Stimulated activated CD4-positive, alpha-beta T cell treated with anti-CD3 and anti-CD28 coated beads, TNF-alpha, amount 100 ng/mL, for 1 hour (primary cell): ENCODE measurements around the gene EDARADD.
"Not testable (repeated sequence)": the region's sequence is repeated elsewhere in the genome, so short reads cannot be mapped to it uniquely, and the experiment has no call there.

Experiments
- DNase-seq, 3 donors: peaks; one replicate each; pipeline ENCODE4 v3.0.0-alpha.2; 2020; ENCODE audit warnings: low read depth in 3 of 3, low spot score in 1 of 3

Gene EDARADD

GRCh38 chr1:236393681-236394481 lies at the start of gene EDARADD:
Gene EDARADD, plus strand, starts transcription at chr1:236394286. Its CDS starts 159 bp downstream, at chr1:236394445.
- DNase-seq: no peak

DNA sequence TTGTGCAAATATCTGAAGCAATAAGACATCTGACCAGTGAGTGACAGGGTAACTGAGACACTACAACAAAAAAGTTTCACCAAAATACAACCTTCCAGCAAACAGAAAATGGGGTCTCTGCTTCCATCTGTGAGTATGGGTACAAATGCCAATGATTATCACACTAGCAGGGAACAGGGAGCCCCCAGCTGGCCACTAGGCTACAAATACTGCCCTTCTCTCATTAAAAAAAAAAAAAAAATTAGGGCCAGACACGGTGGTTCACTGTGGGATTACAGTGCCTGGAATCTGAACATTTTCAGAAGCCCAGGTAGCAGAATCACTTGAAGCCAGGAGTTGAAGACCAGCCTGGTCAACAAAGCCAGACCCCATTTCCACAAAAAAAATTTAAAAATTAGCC lies 48.4 kb upstream of the EDARADD start:
- no peak for DNase-seq

GRCh38 chr1:236348071-236348470 lies 46.0 kb upstream of the EDARADD start:
- no peak for DNase-seq

DNA sequence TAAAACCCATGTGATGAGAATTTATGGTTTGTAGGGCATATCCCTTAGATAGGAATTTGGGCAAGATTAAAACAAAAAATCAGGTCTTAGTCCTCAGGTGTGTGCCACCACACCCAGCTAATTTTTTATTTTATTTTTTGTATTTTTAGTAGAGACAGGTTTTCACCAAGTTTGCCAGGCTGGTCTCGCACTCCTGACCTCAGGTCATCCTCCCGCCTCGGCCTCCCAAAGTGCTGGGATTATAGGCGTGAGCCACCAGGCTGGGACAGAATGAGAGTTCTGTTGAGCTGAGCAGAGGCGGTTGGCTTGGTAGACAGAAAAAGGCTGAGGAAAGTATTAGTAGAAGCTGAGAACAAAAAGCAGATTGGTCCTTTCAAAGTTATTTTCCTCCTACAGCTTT lies 43.8 kb upstream of the EDARADD start:
- no peak for DNase-seq

DNA sequence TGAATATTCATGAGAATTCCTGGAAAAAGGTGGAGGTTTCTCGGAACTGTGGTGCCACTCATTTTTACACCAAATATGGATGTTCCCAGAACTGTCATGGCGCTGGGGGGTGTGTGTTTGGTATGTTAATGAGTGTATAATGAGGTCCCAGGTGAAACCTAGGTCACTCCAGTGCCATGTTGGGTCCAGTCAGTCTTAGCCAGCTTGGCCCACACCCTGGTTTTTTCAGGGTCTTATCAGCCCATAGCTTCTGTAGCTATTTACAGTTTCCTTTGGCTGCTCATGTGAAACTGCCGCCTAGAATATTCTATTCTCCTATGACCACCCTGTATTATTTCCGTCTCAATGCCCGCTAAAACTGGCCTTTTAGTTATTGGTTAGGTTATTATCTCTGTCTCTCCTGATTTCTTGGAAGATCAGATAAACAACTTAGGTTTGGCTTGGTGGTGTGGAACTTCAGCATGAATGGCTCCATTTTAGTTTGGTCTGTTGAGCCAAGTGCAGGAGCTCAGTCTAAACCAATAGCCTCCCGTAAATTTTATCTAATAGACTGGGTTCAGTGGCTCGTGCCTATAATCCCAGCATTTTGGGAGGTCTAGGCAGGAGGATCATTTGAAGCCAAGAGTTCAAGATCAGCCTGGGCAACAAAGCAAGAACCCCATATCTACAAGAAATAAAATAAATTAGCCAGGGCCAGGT lies 42.1 kb upstream of the EDARADD start:
- no peak for DNase-seq

- not testable (repeated sequence) for DNase-seq
Measured at GRCh38 chr1:236352747-236353146, 41.3 kb upstream of the EDARADD start.

DNA sequence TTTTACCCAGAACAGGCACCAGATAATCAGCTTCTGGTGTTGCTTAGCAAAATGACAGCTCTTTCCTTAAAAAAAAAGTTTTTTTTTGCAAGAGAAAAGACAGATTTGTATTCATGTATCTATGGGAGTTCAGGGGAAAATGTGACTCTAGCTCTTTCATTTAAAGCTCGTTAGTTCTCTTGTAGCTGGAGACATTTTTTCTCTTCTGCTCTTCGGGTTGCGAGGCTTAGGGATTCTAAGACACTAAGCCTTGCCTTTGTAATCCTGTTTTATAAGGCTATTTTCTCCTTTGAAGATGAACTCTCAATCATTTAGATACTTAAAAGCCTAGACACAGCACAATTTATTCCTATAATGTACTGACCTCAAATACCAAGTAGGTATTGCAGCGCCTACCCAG lies 40.3 kb upstream of the EDARADD start:
- no peak for DNase-seq

DNA sequence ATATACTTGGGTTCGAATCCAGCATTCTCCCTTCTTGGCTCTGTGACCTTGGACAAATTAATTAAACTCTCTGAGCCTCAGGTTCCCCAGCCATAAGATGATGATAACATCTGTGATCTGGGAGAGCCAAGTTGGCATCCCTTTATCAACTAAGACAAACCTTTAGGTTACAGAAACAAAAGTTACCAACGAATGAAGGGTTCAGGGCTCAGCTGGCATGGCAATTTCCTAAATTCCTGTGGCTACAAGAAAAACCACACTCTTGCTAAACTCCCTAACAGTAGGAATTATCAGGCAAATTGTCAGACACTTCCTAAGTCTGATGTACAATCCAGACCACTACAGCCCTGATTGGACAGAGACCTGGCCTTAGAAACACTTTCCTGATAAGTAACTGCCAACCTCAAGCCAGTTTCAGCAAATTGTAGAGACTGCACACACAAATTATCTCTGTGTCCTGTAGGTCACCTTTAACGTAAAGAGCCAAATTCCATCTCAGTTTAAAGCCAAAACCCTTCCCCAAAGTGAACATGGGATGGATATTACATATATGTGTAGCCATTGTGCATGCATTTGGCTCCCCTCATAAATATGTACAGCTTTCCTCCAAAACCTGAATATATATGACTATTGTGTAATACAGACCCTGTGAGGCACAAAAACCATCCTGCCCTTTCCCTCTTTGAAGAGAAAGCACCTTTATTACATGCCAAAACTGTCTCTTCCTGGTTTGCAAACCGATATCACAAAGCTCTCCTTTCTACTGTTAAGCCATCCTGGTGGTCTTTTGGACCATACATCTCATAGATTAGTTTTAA lies 39.5 kb upstream of the EDARADD start:
- no peak for DNase-seq

GRCh38 chr1:236356141-236356540 lies 37.9 kb upstream of the EDARADD start:
- DNase-seq: no peak

GRCh38 chr1:236361909-236362590 lies 32.0 kb upstream of the EDARADD start:
- DNase-seq: no peak

GRCh38 chr1:236363237-236363636 lies 30.8 kb upstream of the EDARADD start:
- DNase-seq: no peak

GRCh38 chr1:236365999-236366570 lies 28.0 kb upstream of the EDARADD start:
- no peak for DNase-seq

DNA sequence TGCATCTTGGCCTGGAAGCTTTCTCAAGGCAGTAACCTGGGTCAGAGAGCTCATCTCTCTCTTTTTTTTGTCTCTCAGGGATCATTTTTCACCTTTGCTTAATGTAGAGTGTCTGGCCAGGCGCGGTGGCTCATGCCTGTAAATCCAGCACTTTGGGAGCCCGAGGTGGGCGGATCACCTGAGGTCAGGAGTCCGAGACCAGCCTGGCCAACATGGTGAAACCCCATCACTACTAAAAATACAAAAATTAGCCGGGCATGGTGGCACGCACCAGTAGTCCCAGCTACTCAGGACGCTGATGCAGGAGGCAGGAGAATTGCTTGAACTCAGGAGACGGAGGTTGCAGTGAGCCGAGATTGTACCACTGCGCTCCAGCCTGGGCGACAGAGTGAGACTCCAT lies 27.4 kb upstream of the EDARADD start:
- not testable (repeated sequence) for DNase-seq

GRCh38 chr1:236370420-236370819 lies 23.7 kb upstream of the EDARADD start:
- no peak for DNase-seq

DNA sequence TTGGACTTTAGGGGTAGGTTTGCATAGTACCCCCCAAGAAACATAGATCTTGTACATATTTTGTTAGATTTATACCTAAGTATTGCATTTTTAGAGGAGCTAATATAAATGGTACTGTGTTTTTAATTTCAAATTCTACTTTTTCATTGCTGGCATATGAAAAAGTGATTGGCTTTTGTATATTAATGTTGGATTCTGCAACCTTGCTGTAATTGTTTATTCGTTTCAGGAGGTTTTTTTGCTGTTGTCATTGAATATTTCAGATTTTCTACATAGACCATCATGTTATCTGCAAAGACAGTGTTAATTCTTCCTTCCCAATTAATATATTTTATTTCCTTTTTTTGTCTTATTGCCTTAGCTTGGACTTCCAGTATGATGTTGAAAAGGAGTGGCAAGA lies 23.0 kb upstream of the EDARADD start:
- no peak for DNase-seq

GRCh38 chr1:236377832-236378535 lies 16.1 kb upstream of the EDARADD start:
- no peak for DNase-seq

DNA sequence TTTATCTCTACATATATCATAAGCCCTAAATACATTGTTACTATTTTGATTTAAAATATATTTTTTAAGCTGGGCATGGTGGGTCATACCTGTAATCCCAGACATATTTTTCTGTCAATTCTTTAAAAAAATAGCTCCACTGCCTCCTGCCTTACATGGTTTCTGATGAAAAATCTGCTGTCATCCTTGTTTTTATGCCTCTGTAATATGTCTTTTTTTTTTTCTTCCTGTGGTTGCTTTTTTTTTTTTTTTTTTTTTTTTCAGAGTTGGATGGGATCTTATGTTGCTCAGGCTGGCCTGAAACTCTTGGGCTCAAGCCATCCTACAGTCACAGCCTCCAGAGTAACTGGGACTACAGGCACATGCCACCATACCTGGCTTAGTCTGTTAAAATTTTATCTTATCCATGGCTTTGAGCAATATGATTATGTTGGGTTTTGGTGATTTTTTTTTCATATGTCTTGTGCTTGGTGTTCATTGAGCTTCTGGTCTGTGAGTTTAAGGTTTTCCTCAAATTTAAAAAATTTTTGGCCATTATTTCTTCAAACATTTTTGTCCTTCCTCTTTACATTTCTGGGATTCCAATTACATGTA lies 12.4 kb upstream of the EDARADD start:
- DNase-seq: no peak

- DNase-seq: no peak
Measured at GRCh38 chr1:236388332-236388731, 5.8 kb upstream of the EDARADD start.

- no peak for DNase-seq
Measured at GRCh38 chr1:236389253-236389652, 4.8 kb upstream of the EDARADD start.

DNA sequence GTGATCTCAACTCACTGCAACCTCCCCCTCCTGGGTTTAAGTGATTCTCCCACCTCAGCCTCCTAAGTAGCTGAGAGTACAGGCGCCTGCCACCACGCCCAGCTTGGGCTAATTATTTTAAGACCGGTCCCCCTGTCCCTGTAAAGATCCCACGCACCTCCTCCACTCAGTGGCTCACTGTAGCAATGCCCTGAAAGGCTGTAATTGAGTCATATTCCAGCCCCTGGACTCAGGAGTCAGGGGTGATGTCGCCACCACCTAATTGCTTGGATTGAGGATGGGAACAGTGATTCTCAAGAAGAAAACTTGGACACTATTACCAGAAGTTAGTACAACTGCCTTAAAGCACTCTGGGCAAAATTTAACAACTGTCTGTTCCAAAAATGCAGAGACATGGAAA lies 3.1 kb upstream of the EDARADD start:
- DNase-seq: no peak
